ACC112 (cell line): ENCODE measurements around the gene DCTN3.

Experiments used
- H2AFZ ChIP-seq: fragments of 200-600 bp; sonication (generic); one replicate; pipeline ENCODE4 v1.6.0; 2017; ENCODE audit warnings: antibody characterized with exemption, low read length; ENCODE audit not compliant: unreplicated experiment
- H3K27ac ChIP-seq: fragments of 200-600 bp; sonication (generic); 2 replicates; pipeline ENCODE4 v1.5.1; 2014; ENCODE audit warnings: low read depth, mild to moderate bottlenecking, antibody characterized with exemption, low read length, moderate library complexity
- H3K27me3 ChIP-seq: fragments of 200-600 bp; sonication (generic); 2 replicates; pipeline ENCODE4 v1.6.1; 2014; ENCODE audit warnings: mild to moderate bottlenecking, antibody characterized with exemption, low read length, moderate library complexity, mixed read lengths; ENCODE audit not compliant: insufficient read depth
- H3K36me3 ChIP-seq: fragments of 200-600 bp; sonication (generic); 2 replicates; pipeline ENCODE4 v1.6.1; 2016; ENCODE audit warnings: mild to moderate bottlenecking, antibody characterized with exemption, low read length, moderate library complexity, mixed read lengths; ENCODE audit not compliant: insufficient read depth
- H3K4me1 ChIP-seq: fragments of 200-600 bp; sonication (generic); one replicate; pipeline ENCODE4 v1.6.1; 2016; ENCODE audit warnings: low read length, mixed read lengths; ENCODE audit not compliant: insufficient read depth, unreplicated experiment, control insufficient read depth
- H3K4me3 ChIP-seq: fragments of 200-600 bp; sonication (generic); 2 replicates; pipeline ENCODE4 v1.5.1; 2014; ENCODE audit warnings: mild to moderate bottlenecking, low read depth, low read length
- H3K79me2 ChIP-seq: fragments of 200-600 bp; sonication (generic); one replicate; pipeline ENCODE4 v1.6.0; 2016; ENCODE audit warnings: low read length; ENCODE audit not compliant: control insufficient read depth, unreplicated experiment, insufficient read depth

Gene DCTN3

DNA sequence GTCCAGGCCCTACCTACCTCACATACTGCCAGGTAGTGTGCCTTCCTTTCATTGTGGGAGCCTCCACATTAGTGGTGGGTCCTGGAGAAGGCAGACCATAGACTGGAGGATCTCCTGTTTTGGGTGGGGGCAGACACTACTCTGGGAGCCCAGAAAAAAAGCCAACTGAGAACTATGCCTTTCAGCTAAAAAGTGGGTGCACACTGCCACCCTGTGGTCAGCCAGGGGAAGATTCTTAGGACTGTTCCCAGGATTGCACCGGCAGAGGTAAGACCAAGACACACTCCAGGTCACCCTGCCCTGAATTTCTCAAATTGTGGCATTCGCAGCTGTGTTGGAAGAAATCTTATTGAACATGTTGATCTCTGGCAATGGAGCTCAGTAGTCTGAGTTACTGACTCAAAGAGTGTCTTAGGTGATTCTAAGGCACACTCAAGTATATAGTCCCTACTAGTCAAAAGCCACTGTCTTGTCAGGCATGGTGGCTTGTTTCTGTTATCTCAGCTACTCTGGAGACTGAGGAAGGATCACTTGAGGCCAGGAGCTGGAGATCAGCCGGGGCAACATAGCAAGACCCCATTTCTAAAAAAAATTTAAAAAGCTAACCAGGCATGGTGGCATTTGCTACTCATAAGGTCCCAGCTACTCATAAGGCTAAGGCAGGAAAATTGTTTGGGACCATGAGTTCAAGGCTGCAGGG lies 13.7 kb upstream of the DCTN3 start:
- no peaks in the 10 kb centered on the region for H3K36me3 ChIP-seq
- peaks cover 15% of the 10 kb centered on the region for H3K27me3 ChIP-seq
- no peak overlapping the region for H3K4me3 ChIP-seq
- H3K4me1 ChIP-seq = peaks cover 15% of the 10 kb centered on the region
- H3K27ac ChIP-seq = no peak overlapping the region
- no peak overlapping the region for H2AFZ ChIP-seq
- H3K79me2 ChIP-seq = peaks cover 23% of the 10 kb centered on the region

DNA sequence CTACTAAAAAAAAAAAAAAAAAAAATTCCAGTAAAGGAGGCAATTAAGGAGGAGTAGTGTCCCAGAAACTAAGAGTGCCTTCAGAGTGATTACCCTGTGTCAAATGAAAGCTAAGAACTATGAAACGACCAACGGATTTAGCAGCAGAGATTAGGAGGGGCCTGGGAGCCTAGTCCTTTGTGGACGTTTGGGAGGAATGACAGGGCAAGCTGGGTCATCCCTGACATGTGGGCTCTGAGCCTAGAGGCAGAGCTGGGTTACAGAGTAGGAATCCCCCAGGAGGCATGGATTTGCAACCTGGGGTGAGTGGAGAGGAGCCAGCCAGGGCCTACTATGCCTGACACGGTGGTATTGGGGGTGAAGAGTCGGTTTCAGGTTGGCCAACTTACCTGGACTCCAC lies 12.9 kb upstream of the DCTN3 start:
- peaks cover 23% of the 10 kb centered on the region for H3K27me3 ChIP-seq
- no peak overlapping the region for H3K27ac ChIP-seq
- peaks cover 15% of the 10 kb centered on the region for H3K4me1 ChIP-seq

DNA sequence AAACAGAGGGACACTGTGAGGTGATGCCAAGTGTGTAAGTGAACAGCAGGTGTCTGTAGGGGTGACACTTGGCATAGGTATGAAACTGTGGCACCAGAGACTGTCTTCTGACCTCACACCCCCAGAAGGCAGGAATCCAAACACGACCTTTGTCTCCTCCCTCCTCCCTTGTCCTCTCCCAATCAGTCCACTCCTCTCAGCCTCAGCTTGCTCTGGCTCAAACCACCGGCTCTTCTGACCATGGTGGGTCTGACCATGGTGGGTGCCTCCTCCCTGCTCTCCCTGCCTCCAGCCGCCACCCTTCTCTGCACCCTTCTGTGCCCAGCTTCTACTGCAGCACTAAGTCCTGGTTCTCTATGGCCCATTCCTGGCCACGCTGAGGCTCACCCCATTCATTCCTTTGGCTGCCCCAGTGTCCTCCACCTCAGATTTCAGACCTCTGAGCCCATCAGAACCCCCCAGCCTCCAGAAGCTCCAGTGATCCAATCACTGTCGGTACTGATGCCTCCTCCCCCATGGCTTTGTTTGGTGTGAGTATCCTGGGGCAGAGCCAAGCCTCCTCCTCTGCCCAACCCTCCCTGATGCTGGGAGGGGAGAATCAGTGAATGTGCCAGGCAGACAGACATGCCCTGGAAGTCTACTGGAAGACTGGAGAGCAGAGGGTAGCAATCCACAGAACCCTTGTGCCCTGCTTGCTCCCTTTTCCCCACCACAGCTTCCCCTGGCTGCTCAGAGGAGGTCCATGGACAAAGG lies 10.3 kb upstream of the DCTN3 start:
- Histone ChIP-seq H3K4me1 (peaks cover 8% of the 10 kb centered on the region), H3K36me3 (no peaks in the 10 kb centered on the region), H3K27me3 (peaks cover 48% of the 10 kb centered on the region), H3K27ac (no peak overlapping the region), H3K4me3 (no peak overlapping the region), H3K79me2 (peaks cover 5% of the 10 kb centered on the region), H2AFZ (no peak overlapping the region)

More for the DNA sequence above, 12.9 kb upstream of the DCTN3 start:
- H3K36me3 ChIP-seq = no peaks in the 10 kb centered on the region
- H2AFZ ChIP-seq = no peak overlapping the region
- peaks cover 23% of the 10 kb centered on the region for H3K79me2 ChIP-seq
- H3K4me3 ChIP-seq = no peak overlapping the region

DNA sequence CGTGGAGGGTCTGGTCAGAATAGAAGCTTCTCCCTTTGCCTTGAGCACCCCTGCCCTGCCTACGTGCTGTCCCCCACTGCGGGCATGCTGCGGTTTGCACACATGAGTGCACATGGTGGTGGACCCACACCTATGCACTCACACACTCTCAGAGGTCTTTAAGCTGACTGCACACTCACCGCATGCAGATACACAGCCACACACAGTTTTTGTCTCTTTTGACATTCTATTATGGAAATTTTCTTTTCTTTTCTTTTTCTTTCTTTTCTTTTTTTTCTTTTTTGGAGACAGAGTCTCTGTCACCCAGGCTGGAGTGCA lies 9.2 kb upstream of the DCTN3 start:
- no peaks in the 10 kb centered on the region for H3K79me2 ChIP-seq
- peaks cover 59% of the 10 kb centered on the region for H3K27me3 ChIP-seq
- peak overlapping the region; percentile 69 for H3K4me3 ChIP-seq
- H2AFZ ChIP-seq = no peak overlapping the region
- no peaks in the 10 kb centered on the region for H3K36me3 ChIP-seq
- no peak overlapping the region for H3K27ac ChIP-seq
- peaks cover 4% of the 10 kb centered on the region for H3K4me1 ChIP-seq

DNA sequence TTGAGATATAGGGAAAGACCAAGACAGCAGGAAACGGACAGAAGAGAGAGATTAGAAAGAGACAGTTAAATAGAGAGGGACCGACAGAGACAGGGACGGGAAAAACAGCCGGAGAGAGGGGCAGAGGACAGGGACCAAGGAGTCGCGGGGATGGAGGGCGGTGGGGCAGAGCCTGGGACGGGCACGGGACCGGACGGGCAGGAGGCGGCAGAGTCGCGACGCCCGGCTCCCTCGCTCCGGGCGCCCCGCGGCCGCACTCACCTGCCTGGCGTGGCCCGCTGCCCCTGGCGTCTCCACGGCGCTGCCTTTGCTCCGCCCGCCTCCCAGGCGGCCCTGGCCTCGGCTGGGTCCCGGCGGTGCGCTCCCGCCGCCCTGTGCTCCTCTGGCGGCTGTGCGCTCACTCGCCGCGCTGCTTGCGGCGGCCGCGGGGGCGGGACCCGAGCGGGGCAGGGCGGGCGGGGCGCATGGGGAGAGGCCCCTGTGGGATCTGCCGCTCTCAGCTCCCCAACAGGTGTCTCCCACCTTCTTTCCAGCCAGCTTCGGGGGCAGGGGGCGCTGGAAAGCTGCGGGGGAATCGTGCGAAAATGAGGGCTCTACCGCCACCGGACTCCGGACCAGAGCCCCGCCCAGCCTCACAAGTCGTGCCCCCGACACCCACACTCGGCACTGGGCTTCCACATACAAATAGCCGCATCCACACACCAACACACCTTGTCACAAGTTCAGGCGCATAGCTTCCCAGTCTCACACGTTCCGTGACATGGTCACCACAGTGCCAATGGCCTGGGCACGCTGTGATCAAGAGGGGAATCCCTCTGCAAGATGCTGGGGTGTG lies 8.6 kb upstream of the DCTN3 start, which contains the start of gene ARID3C:
TSS of gene ARID3C (minus strand) at position 411 of the 835 bp plus-strand sequence. CDS start 1,052 bp downstream, outside the sequence.
- H3K27ac ChIP-seq = no peak within 1 kb of the TSS

DNA sequence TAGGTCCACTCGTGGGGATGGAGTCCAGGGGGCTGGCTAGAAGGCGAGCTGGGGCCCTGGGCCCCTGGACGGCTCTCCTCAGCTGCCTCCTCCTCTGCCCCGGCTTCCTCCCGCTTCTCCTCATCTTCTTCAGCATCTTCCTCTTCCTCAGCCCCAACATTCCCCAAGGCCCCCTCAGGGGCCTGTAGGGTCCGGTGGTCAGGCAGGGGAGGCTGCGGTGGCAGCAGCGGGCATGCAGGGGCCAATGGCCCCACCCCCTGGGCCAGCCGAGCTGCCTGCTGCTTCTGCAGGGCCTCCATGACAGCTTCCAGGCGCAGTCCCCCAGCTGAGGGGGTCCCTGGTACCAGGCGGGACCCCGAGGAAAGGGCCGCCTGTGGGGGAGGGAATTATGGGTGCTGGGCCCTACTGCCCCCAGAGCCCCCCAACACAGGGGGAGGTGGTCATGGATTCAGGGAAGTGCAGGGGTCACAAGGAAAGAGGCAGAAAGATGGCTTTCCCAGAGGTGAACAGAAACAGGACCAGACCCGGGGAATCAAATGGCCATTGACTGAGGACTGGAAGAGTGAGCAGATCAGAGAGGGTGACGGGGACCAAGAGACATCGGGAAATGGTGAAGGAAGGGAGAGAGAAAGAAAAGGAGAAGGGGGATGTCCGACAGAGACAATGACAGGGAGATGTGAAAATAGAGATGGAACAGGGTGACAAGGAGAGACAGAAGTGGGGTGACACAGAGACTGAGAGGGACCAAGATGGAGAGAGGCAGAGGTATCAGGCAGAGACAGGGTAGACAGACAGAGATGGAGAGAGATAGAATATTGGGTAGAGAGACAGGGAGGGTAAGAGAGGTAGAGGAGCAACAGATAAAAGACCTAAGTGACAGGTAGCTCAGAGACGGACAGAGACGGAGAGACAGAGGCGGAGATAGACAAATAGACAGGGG lies 7.7 kb upstream of the DCTN3 start:
- Histone ChIP-seq H3K27me3 (peaks cover 73% of the 10 kb centered on the region), H3K36me3 (no peaks in the 10 kb centered on the region), H3K27ac (no peak overlapping the region), H3K4me1 (peaks cover 4% of the 10 kb centered on the region), H2AFZ (no peak overlapping the region), H3K4me3 (peak overlapping the region; percentile 69), H3K79me2 (no peaks in the 10 kb centered on the region)

More for the DNA sequence above, 8.6 kb upstream of the DCTN3 start, which contains the start of gene ARID3C:
- H3K27me3 ChIP-seq = peaks cover 65% of the 10 kb centered on the region
- H3K4me3 ChIP-seq = peak within 1 kb of the TSS; percentile 69
- peaks cover 4% of the 10 kb centered on the region for H3K4me1 ChIP-seq
- H3K36me3 ChIP-seq = no peaks in the 10 kb centered on the region
- peak within 1 kb of the TSS; percentile 32 for H2AFZ ChIP-seq
- no peaks in the 10 kb centered on the region for H3K79me2 ChIP-seq

DNA sequence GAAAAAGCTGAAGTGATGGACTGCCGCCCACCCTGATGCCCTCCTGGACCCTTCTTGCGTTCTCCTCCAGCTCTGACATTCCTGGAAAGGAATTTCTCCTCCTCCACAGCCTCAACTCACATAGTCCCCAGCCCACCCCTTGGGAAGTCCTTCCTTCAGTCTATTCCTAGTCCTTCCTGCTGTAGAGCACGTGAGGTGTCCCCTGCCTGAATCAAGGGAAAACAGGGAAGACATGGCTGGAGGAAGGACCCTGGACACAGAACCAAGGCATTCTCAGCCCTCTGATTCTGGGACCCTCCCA lies 4.8 kb upstream of the DCTN3 start:
- H3K4me3 ChIP-seq = no peak overlapping the region
- peaks cover 78% of the 10 kb centered on the region for H3K27me3 ChIP-seq
- H3K27ac ChIP-seq = no peak overlapping the region
- peaks cover 4% of the 10 kb centered on the region for H3K4me1 ChIP-seq
- H3K79me2 ChIP-seq = peaks cover 1% of the 10 kb centered on the region
- no peak overlapping the region for H2AFZ ChIP-seq
- no peaks in the 10 kb centered on the region for H3K36me3 ChIP-seq

DNA sequence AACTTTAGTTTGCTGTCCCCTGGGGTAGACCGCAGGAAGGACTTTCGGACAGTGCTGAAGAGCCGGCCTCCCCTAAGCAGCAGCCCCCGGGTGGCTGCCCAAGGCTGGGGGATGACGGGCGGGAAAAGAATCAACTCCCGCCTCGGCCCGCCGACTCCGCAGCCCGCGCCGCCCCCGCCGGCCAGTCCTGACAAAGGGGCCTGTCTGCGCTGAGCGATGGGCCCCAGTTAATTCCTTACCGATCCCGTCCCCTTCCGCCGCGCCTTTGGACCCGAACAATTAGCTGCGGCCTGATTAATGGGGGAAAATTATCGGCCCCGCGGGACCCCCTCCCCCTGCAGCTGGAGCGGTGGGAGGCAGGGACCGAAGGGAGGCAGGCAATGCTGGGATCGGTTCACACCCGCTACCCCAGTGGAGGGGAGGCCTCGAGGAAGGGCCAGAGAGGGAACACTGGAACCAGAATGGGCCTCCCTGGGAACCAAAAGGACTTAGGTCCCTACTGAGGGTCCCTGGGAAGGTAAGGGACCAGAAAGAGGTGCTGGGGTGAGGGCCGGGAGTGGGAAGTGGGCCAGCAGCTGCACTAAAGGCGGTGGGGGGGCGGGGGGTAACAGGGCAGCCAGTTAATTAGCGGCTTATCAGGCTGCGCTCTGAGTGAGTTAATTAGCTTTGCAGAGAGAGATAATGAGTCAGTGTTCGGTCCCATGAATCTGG lies 4.3 kb upstream of the DCTN3 start:
- Histone ChIP-seq H3K79me2 (peaks cover 6% of the 10 kb centered on the region), H3K4me3 (no peak overlapping the region), H3K27ac (no peak overlapping the region), H2AFZ (no peak overlapping the region), H3K4me1 (peaks cover 5% of the 10 kb centered on the region), H3K36me3 (no peaks in the 10 kb centered on the region), H3K27me3 (peaks cover 73% of the 10 kb centered on the region)

DNA sequence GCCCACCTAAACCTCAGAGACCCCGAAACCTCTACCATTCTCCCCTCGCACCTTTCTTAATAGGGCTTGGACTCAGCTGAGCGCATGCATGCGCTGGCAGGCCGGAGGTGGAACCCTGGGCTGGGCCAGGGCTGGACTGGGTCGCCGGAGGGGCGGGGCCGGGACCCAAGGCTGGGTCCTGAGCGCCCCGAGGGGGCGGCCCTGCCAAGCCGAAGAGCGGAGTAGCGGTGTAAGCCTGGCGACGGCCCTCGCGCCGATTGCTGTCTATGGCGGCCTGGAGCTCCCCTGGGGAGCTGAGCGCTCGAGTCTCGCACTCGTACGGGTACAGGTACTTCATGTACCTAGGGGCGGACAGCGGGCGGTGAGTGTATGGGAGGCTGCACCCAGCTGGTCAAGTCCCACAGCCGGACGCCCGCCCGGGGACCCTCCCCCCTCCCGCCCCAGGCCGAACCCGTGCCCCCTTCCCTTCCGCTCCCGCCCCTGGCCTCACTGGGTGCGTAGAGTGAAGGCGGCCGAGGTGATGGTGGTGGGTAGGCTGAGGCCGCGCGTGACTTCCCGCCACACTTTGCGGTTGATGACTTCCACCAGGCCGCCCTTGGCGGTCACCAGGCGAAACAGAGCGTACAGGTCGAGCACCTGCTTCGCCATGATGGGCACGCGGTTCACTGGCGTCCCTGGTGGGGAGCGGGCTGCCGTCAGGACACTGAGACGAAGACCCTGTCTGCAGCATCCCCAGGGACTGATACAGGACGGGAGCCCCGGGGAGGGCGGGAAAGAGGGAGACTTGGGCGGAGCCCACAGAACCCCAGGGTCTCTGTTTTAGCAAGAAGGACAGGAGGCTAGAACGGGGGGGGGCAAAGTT lies 3.3 kb upstream of the DCTN3 start:
- H3K36me3 ChIP-seq = no peaks in the 10 kb centered on the region
- H3K27me3 ChIP-seq = peaks cover 64% of the 10 kb centered on the region
- H3K27ac ChIP-seq = no peak overlapping the region
- peaks cover 11% of the 10 kb centered on the region for H3K4me1 ChIP-seq
- H2AFZ ChIP-seq = no peak overlapping the region
- H3K79me2 ChIP-seq = peaks cover 10% of the 10 kb centered on the region
- H3K4me3 ChIP-seq = no peak overlapping the region
